Osteocyte (in vitro differentiated cells): Measurements from ENCODE around the gene CMIP. TPM values are rescaled to one million over a fixed set of nuclear protein-coding genes. Genes with fewer than 3 reads are reported as not detected.

ENCODE experiments used
- DNase-seq: peaks from one replicate; pipeline ENCODE4 v3.0.0; 2021; ENCODE audit warnings: mixed read lengths; ENCODE audit not compliant: unreplicated experiment; ENCODE audit errors: extremely low spot score
- H3K27ac Mint-ChIP-seq: one replicate; pipeline ENCODE4 v1.8.0; 2021; ENCODE audit warnings: mild to moderate bottlenecking, mixed read lengths; ENCODE audit not compliant: unreplicated experiment
- H3K27me3 Mint-ChIP-seq: one replicate; pipeline ENCODE4 v1.8.0; 2021; ENCODE audit warnings: mixed read lengths; ENCODE audit not compliant: unreplicated experiment
- H3K36me3 Mint-ChIP-seq: one replicate; pipeline ENCODE4 v1.8.0; 2021; ENCODE audit warnings: mixed read lengths; ENCODE audit not compliant: unreplicated experiment
- H3K4me1 Mint-ChIP-seq: one replicate; pipeline ENCODE4 v1.8.0; 2021; ENCODE audit warnings: mixed read lengths; ENCODE audit not compliant: unreplicated experiment
- H3K4me3 Mint-ChIP-seq: one replicate; pipeline ENCODE4 v1.8.0; 2021; ENCODE audit warnings: mild to moderate bottlenecking, moderate library complexity, mixed read lengths; ENCODE audit not compliant: unreplicated experiment
- H3K9me3 Mint-ChIP-seq: one replicate; pipeline ENCODE4 v1.8.0; 2021; ENCODE audit warnings: mixed read lengths; ENCODE audit not compliant: unreplicated experiment
- CTCF ChIP-seq: fragments of 200-600 bp; sonication (generic); IDR thresholded peaks from 2 replicates; pipeline ENCODE4 v1.5.0; 2021; ENCODE audit warnings: antibody characterized with exemption, mild to moderate bottlenecking, moderate library complexity
- total RNA-seq: library from RNA; stranded (reverse); gene quantifications from 2 replicates; pipeline ENCODE4 v1.2.1, GENCODE V29; 2021

CMIP gene
- total RNA-seq, 1 donor from 2014 or later: 38.0 TPM

DNA sequence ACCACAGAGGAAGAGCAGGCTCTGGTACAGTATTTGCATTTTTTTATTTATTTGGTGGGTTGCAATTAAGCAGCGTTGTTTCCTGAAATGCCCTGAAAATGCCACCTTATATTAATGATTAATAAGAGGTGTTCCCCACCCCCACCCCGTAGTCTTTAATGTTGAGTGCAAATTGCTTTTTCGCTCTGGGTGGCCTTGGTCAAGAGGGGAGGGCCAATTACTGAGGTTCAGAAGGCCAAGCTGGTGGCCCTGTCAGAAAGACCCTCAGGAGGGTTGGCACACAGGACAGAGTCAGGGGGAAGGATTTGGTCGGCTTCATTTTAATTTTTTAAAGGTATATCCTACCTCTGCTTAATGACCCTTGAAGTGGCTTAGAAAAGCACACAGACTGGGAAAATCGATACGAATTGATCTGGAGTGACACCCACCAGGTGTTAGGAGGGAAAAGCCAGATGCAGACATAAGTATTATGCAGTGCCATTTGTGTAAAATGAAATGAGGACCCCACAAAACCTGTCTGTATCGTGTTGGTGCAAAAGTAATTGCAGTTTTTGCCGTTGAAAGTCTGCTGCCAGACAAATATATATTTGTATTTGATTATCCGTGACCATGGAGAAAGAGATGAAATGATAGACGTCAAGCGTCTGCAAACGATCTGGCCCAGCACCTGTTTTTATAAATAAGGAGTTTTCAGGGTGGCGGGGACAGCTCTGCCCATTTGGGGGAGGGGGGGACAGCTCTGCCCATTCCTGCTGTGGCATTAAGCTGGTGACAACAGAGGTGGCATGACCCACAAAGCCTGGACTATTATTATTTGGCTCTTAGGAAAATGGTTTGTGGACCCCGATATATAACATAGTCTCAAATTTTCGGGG is 190.7 kb downstream of the CMIP start:
- H3K27ac Mint-ChIP-seq: no peak overlapping the region
- no peak overlapping the region for H3K4me3 Mint-ChIP-seq
- DNase-seq: no peak
- TF ChIP-seq CTCF: no peak
- H3K36me3 Mint-ChIP-seq: no peaks in the 10 kb centered on the region
- peaks cover 23% of the 10 kb centered on the region for H3K4me1 Mint-ChIP-seq
- no peaks in the 10 kb centered on the region for H3K27me3 Mint-ChIP-seq
- no peaks in the 10 kb centered on the region for H3K9me3 Mint-ChIP-seq

DNA sequence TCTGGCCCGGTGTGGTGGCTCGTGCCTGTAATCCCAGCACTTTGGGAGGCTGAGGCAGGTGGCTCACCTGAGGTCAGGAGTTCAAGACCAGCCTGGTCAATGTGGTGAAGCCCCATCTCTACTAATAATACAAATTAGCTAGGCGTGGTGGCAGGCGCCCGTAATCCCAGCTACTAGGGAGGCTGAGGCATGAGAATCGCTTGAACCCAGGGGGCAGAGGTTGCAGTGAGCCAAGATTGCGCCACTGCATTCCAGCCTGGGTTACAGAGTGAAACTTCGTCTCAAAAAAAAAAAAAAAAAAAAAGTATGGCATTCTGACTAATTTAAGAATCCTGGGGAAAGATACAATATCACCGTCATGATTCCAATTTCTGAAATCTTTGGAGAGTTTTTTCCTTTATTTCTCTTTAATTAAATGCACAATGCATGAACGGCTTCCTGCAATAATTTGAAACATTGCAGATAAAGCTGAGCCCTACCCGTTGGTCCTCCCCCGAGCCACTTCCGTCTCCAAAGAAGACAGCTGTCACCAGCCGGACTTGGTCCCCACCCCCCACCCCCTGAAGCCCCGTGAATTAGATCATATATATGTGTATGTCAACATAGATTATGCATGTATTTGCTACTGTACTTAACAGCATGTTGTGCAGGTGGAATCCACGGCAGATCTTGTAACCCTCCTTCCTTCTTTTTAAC is 191.8 kb downstream of the CMIP start:
- peaks cover 20% of the 10 kb centered on the region for H3K4me1 Mint-ChIP-seq
- no peaks in the 10 kb centered on the region for H3K36me3 Mint-ChIP-seq
- DNase-seq: no peak
- TF ChIP-seq CTCF: no peak
- no peak overlapping the region for H3K4me3 Mint-ChIP-seq
- no peaks in the 10 kb centered on the region for H3K27me3 Mint-ChIP-seq
- no peaks in the 10 kb centered on the region for H3K9me3 Mint-ChIP-seq
- H3K27ac Mint-ChIP-seq: no peak overlapping the region

GRCh38 chr16:81637336-81638235 is 193.0 kb downstream of the CMIP start:
- Mint-ChIP-seq H3K36me3 (no peaks in the 10 kb centered on the region), H3K27ac (no peak overlapping the region), H3K4me3 (no peak overlapping the region), H3K27me3 (no peaks in the 10 kb centered on the region), H3K9me3 (no peaks in the 10 kb centered on the region), H3K4me1 (peaks cover 20% of the 10 kb centered on the region)
- DNase-seq: no peak
- no peak for TF ChIP-seq CTCF

DNA sequence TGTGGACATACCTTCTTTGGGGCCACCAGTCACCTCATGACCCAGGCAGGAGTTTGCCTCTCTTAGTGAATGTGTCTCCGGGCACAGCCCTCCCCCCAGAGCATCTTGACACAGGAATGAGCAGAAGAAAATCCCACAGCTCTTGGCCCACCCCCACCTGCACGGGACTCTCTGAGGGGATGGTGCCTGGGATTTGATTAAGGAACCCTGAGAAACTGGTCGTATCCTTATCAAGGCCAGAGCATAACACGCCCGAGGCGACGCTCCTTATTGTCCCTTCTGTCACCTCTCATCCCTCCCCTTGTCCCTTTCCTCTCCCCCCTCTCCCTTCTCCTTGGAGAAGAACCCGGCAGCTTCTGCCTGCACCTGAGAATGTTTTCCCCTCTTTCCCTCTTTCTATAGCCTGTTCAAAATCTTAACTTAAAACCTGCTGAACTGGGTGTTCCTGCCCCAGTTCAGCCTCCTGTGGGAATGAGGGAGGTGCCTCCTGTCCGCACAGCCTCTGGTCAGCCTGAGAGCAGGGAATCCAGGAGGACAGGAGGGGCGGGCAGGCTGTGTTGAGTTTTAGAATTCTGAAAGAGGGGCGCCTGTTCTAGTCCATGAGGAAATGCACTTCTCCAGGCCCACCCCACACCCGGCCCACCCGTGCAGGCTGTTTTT is 193.8 kb downstream of the CMIP start:
- Mint-ChIP-seq H3K27ac (no peak overlapping the region), H3K4me3 (no peak overlapping the region), H3K27me3 (no peaks in the 10 kb centered on the region), H3K36me3 (no peaks in the 10 kb centered on the region), H3K9me3 (no peaks in the 10 kb centered on the region), H3K4me1 (peaks cover 16% of the 10 kb centered on the region)
- no peak for DNase-seq
- no peak for TF ChIP-seq CTCF
